Activated T-helper 17 cell treated with anti-CD3 and anti-CD28 coated beads, Interleukin-2, amount 50 U/mL, for 72 hours (primary cell): Measurements from ENCODE around the gene F2RL1. TPM values are rescaled to one million over a fixed set of nuclear protein-coding genes. Genes with fewer than 3 reads are reported as not detected.
"Not testable (repeated sequence)": the region's sequence is repeated elsewhere in the genome, so short reads cannot be mapped to it uniquely, and the experiment has no call there.

Experiments used
- ATAC-seq: fragments of 150-1000 bp; cut with Tn5 transposase; replicated peaks from 2 replicates; pipeline ENCODE4 v1.10.0; 2021; ENCODE audit warnings: mild to moderate bottlenecking, moderate library complexity
- H3K27ac Mint-ChIP-seq: one replicate; pipeline ENCODE4 v1.8.0; 2022; ENCODE audit warnings: mixed read lengths
- H3K27me3 Mint-ChIP-seq: one replicate; pipeline ENCODE4 v1.8.0; 2022; ENCODE audit warnings: mixed read lengths
- H3K36me3 Mint-ChIP-seq: one replicate; pipeline ENCODE4 v1.8.0; 2022; ENCODE audit warnings: low read depth, mild to moderate bottlenecking, mixed read lengths
- H3K4me1 Mint-ChIP-seq: one replicate; pipeline ENCODE4 v1.8.0; 2022; ENCODE audit warnings: mixed read lengths
- H3K4me3 Mint-ChIP-seq: one replicate; pipeline ENCODE4 v1.8.0; 2022; ENCODE audit warnings: mild to moderate bottlenecking, mixed read lengths
- H3K9me3 Mint-ChIP-seq: one replicate; pipeline ENCODE4 v1.8.0; 2022; ENCODE audit warnings: mixed read lengths
- total RNA-seq, 2 donors: library from RNA; stranded (reverse); gene quantifications; one replicate each; pipeline ENCODE4 v1.2.3, GENCODE V29; 2022

F2RL1 gene
- total RNA-seq, 2 donors from 2014 or later: 0.85 to 1.9 TPM

DNA sequence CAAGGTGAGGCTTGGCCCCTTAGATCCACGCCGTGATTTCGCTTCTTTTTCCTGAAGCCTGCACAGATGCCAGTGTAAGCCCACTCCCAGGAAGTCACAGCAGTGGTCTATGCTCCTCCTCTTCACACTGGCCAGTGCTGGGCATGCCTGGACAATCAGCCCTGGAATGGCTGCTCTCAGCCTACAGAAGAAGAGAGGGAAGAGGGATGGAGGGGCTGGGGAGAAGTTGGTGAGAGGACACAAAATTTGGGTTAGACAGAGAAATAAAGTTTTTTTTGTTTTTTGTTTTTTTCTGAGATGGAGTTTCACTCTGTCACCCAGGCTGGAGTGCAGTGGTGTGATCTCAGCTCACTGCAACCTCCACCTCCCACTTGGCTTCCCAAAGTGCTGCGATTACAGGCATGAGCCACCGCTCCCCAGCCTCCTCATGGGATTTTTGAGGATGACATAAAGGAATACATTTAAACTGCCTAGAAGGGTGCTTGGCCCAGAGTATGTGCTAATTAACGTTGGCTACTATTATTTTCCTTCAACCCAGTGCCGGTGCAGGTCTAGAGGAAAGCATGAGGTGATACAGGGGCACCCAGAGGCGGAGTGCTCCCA is 31.8 kb downstream of the F2RL1 start:
- Mint-ChIP-seq H3K4me1 (peaks cover 26% of the 10 kb centered on the region), H3K4me3 (peak overlapping the region; percentile 67), H3K27ac (peak overlapping the region; percentile 75), H3K27me3 (no peaks in the 10 kb centered on the region), H3K36me3 (no peaks in the 10 kb centered on the region), H3K9me3 (peaks cover 8% of the 10 kb centered on the region)
- peak; percentile 15 for ATAC-seq

DNA sequence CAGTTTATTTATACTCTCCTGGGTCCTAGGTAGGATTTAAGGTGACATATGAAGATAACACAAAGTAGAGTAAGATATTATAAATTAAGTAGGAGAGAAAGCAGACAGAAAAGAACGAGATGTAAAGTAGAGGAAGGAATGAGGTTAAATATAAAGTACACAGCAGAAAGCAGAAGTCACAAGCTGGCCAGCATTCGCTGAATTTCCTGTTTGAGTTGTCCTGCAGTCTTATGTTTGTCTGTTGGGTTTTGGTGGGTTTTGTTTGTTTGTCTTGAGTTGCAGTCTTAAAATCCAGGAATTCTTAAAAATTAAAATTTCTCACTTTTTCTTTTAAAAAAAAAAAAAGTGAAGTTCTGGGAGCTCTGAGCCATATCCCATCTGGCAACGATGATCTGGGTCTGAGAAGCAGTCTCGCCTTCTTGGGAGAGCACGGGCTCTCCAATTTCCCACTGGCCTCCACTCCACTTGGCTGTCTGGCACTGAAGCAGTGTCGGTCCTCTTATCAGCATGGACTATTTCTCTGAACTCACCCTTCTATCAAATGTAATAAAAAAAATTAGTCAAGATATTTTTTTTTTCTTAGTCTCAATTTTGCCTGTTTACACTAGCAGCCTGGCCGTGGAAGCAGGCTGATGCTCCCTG is 33.0 kb downstream of the F2RL1 start:
- H3K4me1 Mint-ChIP-seq: peaks cover 38% of the 10 kb centered on the region
- H3K36me3 Mint-ChIP-seq: no peaks in the 10 kb centered on the region
- no peak for ATAC-seq
- H3K9me3 Mint-ChIP-seq: peaks cover 16% of the 10 kb centered on the region
- H3K4me3 Mint-ChIP-seq: peak overlapping the region; percentile 67
- no peak overlapping the region for H3K27ac Mint-ChIP-seq
- H3K27me3 Mint-ChIP-seq: no peaks in the 10 kb centered on the region

DNA sequence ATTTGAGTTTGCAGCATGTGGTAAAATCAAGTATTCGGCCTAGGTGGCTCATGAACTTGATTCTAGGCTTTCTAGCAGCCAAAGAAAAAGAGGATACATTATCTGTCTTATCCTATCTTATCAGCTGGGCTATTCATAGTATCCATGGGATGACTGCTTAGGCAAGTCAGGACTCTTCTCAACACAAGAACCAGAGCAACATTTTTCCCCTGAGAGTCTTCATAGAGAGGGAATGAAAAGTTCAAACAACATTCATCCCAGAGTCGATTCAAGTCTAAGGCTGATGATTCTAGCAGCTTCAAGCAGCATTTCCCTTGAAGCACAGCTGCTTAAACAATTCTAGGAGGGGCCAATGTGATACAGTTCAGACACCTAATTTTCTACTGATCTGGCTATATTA is 33.9 kb downstream of the F2RL1 start:
- Mint-ChIP-seq H3K4me1 (peaks cover 38% of the 10 kb centered on the region), H3K4me3 (no peak overlapping the region), H3K27ac (no peak overlapping the region)

DNA sequence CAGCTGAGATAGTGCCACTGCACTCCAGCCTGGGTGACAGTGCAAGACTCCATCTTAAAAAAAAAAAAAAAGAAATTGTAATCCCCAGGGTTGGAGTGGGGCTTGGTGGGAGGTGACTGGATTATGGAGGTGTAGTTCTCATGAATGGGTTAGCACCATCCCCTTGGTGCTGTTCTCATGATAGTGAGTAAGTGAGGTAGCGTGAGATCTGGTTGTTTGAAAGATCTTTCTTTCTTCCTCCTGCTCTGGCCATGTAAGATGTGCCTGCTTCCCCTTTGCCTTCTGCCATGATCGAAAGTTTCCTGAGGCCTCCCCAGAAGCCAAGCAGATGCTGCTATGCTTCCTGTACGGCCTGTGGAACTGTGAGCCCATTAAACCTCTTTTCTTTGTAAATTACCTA is 34.9 kb downstream of the F2RL1 start:
- Mint-ChIP-seq H3K27ac (peak overlapping the region; percentile 15), H3K9me3 (peaks cover 16% of the 10 kb centered on the region), H3K4me1 (peaks cover 38% of the 10 kb centered on the region)
- H3K4me3 Mint-ChIP-seq, ATAC-seq, H3K36me3 Mint-ChIP-seq, H3K27me3 Mint-ChIP-seq: not testable (repeated sequence)

More for the DNA sequence above, 33.9 kb downstream of the F2RL1 start:
- Mint-ChIP-seq H3K27me3 (no peaks in the 10 kb centered on the region), H3K36me3 (no peaks in the 10 kb centered on the region), H3K9me3 (peaks cover 16% of the 10 kb centered on the region)
- no peak for ATAC-seq

DNA sequence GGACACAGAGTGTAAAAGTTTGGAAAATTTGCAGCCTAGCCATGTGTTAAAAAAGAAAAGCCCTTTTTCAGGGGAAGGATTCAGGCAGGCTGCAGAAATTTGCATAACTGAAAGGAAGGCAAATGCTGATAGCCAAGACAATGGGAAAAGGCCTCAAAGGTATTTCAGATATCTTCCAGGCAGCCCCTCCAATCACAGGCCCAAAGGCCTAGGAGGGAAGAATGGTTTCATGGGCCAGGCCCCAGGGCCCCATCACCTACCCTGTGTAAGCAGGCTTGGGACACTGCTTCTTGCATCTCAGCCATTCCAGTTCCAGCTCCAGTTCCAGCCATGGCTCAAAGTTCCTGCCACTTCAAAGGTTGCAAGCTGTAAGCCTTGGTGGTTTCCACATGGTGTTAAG is 35.8 kb downstream of the F2RL1 start:
- Mint-ChIP-seq H3K27me3 (no peaks in the 10 kb centered on the region), H3K4me1 (peaks cover 37% of the 10 kb centered on the region), H3K4me3 (peak overlapping the region; percentile 59), H3K36me3 (no peaks in the 10 kb centered on the region), H3K27ac (peak overlapping the region; percentile 89), H3K9me3 (peaks cover 16% of the 10 kb centered on the region)
- ATAC-seq: no peak

DNA sequence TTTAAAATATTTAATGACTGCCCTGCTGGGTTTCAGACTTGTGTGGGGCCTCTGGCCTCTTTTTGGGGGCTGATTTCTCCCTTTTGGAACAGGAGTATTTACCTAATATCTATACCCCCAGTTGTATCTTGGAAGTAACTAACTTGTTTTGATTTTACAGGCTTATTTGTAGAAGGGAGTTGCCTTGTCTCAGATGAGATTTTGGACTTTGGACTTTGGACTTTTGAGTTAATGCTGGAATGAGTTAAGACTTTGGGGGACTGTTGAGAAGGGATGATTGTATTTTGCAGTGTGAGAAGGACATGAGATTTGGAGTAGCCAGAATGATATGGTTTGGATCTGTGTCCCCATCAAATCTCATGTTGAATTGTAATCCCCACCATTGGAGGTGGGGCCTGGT is 36.7 kb downstream of the F2RL1 start:
- not testable (repeated sequence) for ATAC-seq, H3K27me3 Mint-ChIP-seq, H3K36me3 Mint-ChIP-seq
- H3K4me1 Mint-ChIP-seq: peaks cover 32% of the 10 kb centered on the region
- H3K9me3 Mint-ChIP-seq: peaks cover 16% of the 10 kb centered on the region
- peak overlapping the region; percentile 89 for H3K27ac Mint-ChIP-seq
- H3K4me3 Mint-ChIP-seq: peak overlapping the region; percentile 59

DNA sequence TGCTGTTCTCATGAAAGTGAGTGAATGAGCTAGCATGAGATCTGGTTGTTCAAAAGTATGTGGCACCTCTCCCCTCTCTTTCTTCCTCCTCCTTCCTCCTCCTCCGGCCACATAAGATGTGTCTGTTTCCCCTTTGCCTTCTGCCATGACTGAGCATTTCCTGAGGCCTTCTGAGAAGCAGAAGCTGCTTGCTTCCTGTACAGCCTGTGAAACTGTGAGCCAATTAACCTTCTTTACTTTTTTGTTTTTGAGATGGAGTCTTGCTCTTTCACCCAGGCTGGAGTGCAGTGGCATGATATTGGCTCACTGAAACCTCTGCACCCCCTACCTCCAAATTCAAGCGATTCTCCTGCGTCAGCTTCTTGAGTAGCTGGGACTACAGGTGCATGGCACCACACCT is 37.1 kb downstream of the F2RL1 start:
- Mint-ChIP-seq H3K36me3 (no peaks in the 10 kb centered on the region), H3K4me1 (peaks cover 29% of the 10 kb centered on the region), H3K4me3 (peak overlapping the region; percentile 59), H3K27me3 (no peaks in the 10 kb centered on the region), H3K27ac (peak overlapping the region; percentile 89), H3K9me3 (peaks cover 16% of the 10 kb centered on the region)
- ATAC-seq: peak; percentile 95

DNA sequence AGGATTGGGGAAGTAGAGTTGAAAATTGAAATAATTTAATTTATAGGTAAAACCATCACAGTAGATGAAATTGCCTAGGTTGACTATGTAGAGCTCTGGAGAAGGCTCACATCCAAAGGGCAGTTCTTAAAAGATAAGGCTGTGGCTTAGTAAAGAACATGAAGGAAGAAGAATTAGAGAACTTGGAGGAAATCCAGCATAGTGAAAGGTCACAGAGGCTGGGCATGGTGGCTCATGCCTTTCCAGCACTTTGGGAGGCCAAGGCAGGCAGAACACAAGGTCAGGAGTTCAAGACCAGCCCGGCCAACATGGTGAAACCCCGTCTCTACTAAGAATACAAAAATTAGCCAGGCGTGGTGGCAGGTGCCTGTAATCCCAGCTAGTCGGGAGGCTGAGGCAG is 38.0 kb downstream of the F2RL1 start:
- H3K27me3 Mint-ChIP-seq, H3K36me3 Mint-ChIP-seq, ATAC-seq: not testable (repeated sequence)
- peak overlapping the region; percentile 89 for H3K27ac Mint-ChIP-seq
- H3K9me3 Mint-ChIP-seq: peaks cover 16% of the 10 kb centered on the region
- peaks cover 22% of the 10 kb centered on the region for H3K4me1 Mint-ChIP-seq
- H3K4me3 Mint-ChIP-seq: peak overlapping the region; percentile 59

DNA sequence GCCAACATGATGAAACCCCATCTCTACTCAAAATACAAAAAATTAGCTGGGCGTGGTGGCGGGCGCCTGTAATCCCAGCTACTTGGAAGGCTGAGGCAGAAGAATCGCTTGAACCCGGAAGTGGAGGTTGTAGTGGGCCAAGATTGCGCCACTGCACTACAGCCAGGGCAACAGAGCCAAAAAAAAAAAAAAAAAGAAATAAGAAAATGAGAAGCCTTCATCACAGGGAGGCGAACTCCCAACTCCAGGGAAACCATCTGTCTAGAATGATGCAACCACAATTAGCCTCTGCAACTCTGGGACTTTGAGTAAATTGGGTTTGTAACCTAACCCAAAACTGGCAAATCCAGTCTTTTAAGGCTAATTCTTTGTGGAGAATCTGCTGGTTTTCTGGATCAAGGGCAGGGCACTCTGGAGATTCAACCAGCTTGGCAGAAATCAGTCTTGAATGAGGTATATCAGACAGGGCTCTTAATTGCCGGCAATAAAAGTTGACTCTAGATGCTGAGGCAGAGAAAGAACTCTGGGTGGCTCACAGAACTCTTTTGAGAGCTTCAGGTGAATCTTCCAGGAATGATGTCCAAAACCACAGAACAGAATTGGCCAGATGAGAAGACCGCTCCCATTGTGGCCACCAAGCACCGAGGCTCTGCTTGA is 40.9 kb downstream of the F2RL1 start:
- Mint-ChIP-seq H3K27me3 (no peaks in the 10 kb centered on the region), H3K36me3 (no peaks in the 10 kb centered on the region), H3K9me3 (peaks cover 11% of the 10 kb centered on the region), H3K27ac (no peak overlapping the region), H3K4me1 (peaks cover 16% of the 10 kb centered on the region), H3K4me3 (no peak overlapping the region)
- no peak for ATAC-seq

DNA sequence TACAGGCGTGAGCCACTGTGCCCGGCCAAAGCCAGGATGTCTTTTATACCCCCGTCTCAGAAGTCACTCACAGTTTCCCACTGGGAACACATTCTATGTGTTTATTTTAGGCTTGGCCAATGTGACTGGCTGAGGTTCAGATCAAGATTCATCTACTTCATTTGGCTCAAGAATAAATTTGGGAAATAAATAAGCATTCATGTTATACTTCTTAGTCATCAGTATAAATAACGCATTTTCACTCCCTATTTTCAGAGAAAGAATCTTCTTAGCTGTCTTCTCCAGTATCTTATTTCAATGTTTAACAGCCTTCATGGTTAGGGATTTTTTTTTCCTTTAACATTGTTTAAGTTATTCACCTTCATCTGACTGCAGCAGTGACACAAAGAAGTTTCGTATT is 42.8 kb downstream of the F2RL1 start:
- Mint-ChIP-seq H3K4me3 (no peak overlapping the region), H3K27ac (no peak overlapping the region), H3K9me3 (peaks cover 2% of the 10 kb centered on the region), H3K36me3 (no peaks in the 10 kb centered on the region), H3K4me1 (peaks cover 2% of the 10 kb centered on the region), H3K27me3 (no peaks in the 10 kb centered on the region)
- ATAC-seq: no peak

DNA sequence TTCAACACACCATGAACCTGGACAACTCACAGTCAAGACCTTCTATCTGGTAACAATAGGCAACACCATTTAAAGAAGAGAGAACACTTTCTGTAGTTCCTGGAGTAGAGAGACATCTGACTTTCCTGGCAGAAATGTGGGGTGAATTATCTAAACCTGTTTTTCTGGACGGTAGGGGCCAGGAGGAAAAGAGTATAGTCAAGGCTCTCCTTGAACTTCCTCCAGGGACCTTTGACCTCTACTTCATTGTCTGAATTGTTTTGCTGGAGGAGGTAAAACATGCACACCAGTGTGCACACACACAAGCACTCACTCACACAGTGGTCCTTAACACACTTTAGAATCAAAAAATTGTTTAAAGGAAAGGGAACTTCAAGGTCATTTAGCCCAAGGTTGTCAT is 44.2 kb downstream of the F2RL1 start:
- ATAC-seq: no peak
- H3K27ac Mint-ChIP-seq: no peak overlapping the region
- no peaks in the 10 kb centered on the region for H3K9me3 Mint-ChIP-seq
- no peaks in the 10 kb centered on the region for H3K27me3 Mint-ChIP-seq
- H3K4me3 Mint-ChIP-seq: no peak overlapping the region
- H3K4me1 Mint-ChIP-seq: no peaks in the 10 kb centered on the region
- no peaks in the 10 kb centered on the region for H3K36me3 Mint-ChIP-seq

DNA sequence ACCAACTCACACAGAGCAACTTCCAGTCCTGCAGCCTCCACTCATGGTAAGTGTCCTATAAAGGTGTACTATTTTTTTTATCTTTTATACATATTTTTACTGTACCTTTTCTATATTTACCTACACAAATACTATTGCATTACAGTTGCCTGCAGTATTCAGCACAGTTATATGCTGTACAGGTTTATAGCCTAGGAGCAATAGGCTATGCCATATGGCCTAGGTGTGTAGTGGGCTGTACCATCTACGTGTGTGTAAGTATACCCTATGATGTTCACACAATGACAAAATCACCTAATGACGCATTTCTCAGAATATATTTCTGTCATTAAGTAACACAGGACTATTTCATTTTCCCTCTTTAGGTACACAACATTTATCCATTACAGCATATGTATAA is 47.7 kb downstream of the F2RL1 start:
- Mint-ChIP-seq H3K36me3 (no peaks in the 10 kb centered on the region), H3K4me3 (no peak overlapping the region), H3K27ac (no peak overlapping the region), H3K4me1 (no peaks in the 10 kb centered on the region), H3K27me3 (no peaks in the 10 kb centered on the region), H3K9me3 (no peaks in the 10 kb centered on the region)
- no peak for ATAC-seq

DNA sequence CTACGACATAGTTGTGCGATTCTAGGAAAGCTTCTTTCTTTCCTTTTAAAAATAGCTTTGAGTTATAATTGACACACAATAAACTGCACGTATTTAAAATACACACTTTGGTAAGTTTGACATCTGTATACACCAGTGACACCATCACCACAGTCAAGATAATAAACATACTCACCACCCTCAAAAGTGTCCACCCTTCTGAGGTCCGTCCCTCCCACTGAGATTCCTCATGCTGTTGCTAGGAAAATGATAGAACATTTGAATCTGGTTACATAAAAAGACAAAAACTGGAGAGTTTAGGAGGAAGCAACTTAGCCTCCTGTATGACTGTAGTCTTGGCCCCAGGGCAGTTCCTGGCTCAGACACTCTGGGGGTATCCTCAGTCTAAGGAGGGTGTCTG is 48.2 kb downstream of the F2RL1 start:
- no peaks in the 10 kb centered on the region for H3K36me3 Mint-ChIP-seq
- H3K4me1 Mint-ChIP-seq: no peaks in the 10 kb centered on the region
- no peak overlapping the region for H3K27ac Mint-ChIP-seq

DNA sequence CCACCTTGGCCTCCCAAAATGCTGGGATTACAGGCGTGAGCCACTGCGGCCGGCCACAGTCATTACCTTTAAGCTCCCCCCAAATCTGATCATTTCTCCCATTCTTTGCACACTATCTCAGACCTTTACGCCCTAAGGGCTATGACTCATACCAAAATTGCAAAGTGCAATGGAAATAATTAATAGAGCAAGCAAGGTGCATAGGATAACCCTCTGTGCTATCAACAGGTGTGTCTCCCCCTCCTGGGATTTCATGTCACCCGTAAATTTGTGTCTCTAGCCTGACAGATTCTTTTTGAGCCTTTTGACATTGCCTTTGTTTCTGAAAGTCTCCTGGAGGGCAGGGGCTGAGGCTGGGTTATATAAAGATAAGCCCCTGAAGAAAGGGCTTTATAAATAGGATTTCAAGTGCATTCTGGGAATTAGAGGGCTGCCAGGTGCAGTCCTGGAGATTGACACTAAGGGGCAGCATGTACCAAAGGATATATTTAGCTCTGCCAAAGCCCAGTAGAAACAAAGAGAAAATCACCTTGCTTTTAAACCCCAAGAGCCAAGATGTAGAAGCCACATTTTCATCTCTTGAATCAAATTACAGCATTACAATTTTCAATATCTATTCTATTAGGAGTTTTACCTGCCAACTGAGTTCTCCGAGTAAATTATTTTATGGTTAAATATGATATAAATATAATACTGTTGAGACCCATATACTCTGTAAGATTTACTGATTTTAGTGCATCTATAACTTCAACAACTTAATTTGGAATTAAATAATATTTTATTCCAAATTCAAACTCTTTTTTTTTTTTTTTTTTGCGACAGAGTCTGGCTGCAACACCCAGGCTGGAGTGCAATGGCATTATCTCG is 49.2 kb downstream of the F2RL1 start:
- Mint-ChIP-seq H3K27me3 (no peaks in the 10 kb centered on the region), H3K9me3 (no peaks in the 10 kb centered on the region), H3K4me1 (no peaks in the 10 kb centered on the region), H3K36me3 (no peaks in the 10 kb centered on the region), H3K27ac (no peak overlapping the region), H3K4me3 (no peak overlapping the region)
- ATAC-seq: peak; percentile 60

More for the DNA sequence above, 48.2 kb downstream of the F2RL1 start:
- H3K4me3 Mint-ChIP-seq: no peak overlapping the region
- no peaks in the 10 kb centered on the region for H3K9me3 Mint-ChIP-seq
- H3K27me3 Mint-ChIP-seq: no peaks in the 10 kb centered on the region
- no peak for ATAC-seq
